BLaER1 (cell line): ENCODE measurements around the gene SGMS1.

ENCODE experiments used
- H3K27ac ChIP-seq: shearing (Covaris generic); formaldehyde crosslinking; 2 replicates; pipeline ENCODE4 v1.8.1; 2022
- H3K27me3 ChIP-seq: shearing (Covaris generic); formaldehyde crosslinking; 2 replicates; pipeline ENCODE4 v1.8.1; 2022
- H3K36me3 ChIP-seq: shearing (Covaris generic); formaldehyde crosslinking; 2 replicates; pipeline ENCODE4 v1.8.1; 2022
- H3K4me1 ChIP-seq: shearing (Covaris generic); formaldehyde crosslinking; 2 replicates; pipeline ENCODE4 v1.8.1; 2022
- H3K4me2 ChIP-seq: shearing (Covaris generic); formaldehyde crosslinking; 2 replicates; pipeline ENCODE4 v1.8.1; 2022
- H3K4me3 ChIP-seq: shearing (Covaris generic); formaldehyde crosslinking; 2 replicates; pipeline ENCODE4 v1.8.1; 2022
- H3K9ac ChIP-seq: shearing (Covaris generic); formaldehyde crosslinking; 2 replicates; pipeline ENCODE4 v1.8.1; 2022
- H3K9me3 ChIP-seq: shearing (Covaris generic); formaldehyde crosslinking; 2 replicates; pipeline ENCODE4 v1.8.1; 2022
- H4K20me1 ChIP-seq: shearing (Covaris generic); formaldehyde crosslinking; 2 replicates; pipeline ENCODE4 v1.8.1; 2022
- Cebpa-rat ChIP-seq: shearing (Covaris generic); IDR thresholded peaks from 2 replicates; pipeline ENCODE4 v1.8.1; 2022

Gene SGMS1

GRCh38 chr10:50585921-50586739, 37.6 kb downstream of the SGMS1 start:
- Histone ChIP-seq H3K27ac (no peak overlapping the region), H3K4me2 (no peak overlapping the region), H3K27me3 (no peaks in the 10 kb centered on the region), H3K9me3 (no peaks in the 10 kb centered on the region), H3K4me1 (no peaks in the 10 kb centered on the region), H3K9ac (no peak overlapping the region), H3K36me3 (peaks cover 49% of the 10 kb centered on the region), H4K20me1 (no peaks in the 10 kb centered on the region), H3K4me3 (no peak overlapping the region)
- TF ChIP-seq Cebpa-rat = no peak

GRCh38 chr10:50582766-50583762, 40.7 kb downstream of the SGMS1 start:
- H4K20me1 ChIP-seq = peaks cover under 1% of the 10 kb centered on the region; the same call in 1 of the 2 replicates
- peaks cover 30% of the 10 kb centered on the region for H3K36me3 ChIP-seq
- no peak overlapping the region for H3K4me2 ChIP-seq
- no peak overlapping the region for H3K4me3 ChIP-seq
- H3K27ac ChIP-seq = no peak overlapping the region
- H3K27me3 ChIP-seq = no peaks in the 10 kb centered on the region
- no peak overlapping the region for H3K9ac ChIP-seq
- TF ChIP-seq Cebpa-rat = no peak
- H3K9me3 ChIP-seq = no peaks in the 10 kb centered on the region
- H3K4me1 ChIP-seq = peaks cover 3% of the 10 kb centered on the region

- Histone ChIP-seq H3K36me3 (peaks cover 20% of the 10 kb centered on the region; the same call in 1 of the 2 replicates), H3K4me1 (peaks cover 14% of the 10 kb centered on the region), H3K27ac (no peak overlapping the region), H3K4me3 (no peak overlapping the region), H3K27me3 (no peaks in the 10 kb centered on the region), H3K4me2 (no peak overlapping the region), H3K9ac (no peak overlapping the region), H4K20me1 (peaks cover 10% of the 10 kb centered on the region), H3K9me3 (no peaks in the 10 kb centered on the region)
- no peak for TF ChIP-seq Cebpa-rat
Observed at GRCh38 chr10:50582046-50582445, 41.7 kb downstream of the SGMS1 start.

GRCh38 chr10:50580262-50580891, 43.4 kb downstream of the SGMS1 start:
- Histone ChIP-seq H3K4me2 (no peak overlapping the region), H3K9me3 (no peaks in the 10 kb centered on the region), H3K4me3 (no peak overlapping the region), H3K27me3 (no peaks in the 10 kb centered on the region), H3K9ac (no peak overlapping the region), H4K20me1 (peaks cover 26% of the 10 kb centered on the region), H3K36me3 (0 out of 2 replicates have a peak, but pooled peaks cover 11% of the 10 kb centered on the region), H3K27ac (no peak overlapping the region), H3K4me1 (peaks cover 15% of the 10 kb centered on the region)
- no peak for TF ChIP-seq Cebpa-rat

- H4K20me1 ChIP-seq = peaks cover 27% of the 10 kb centered on the region
- H3K4me2 ChIP-seq = no peak overlapping the region
- no peaks in the 10 kb centered on the region for H3K27me3 ChIP-seq
- H3K9me3 ChIP-seq = no peaks in the 10 kb centered on the region
- no peak overlapping the region for H3K4me3 ChIP-seq
- no peak overlapping the region for H3K27ac ChIP-seq
- H3K36me3 ChIP-seq = 0 out of 2 replicates have a peak, but pooled peaks cover 10% of the 10 kb centered on the region
- H3K4me1 ChIP-seq = peaks cover 15% of the 10 kb centered on the region
- no peak overlapping the region for H3K9ac ChIP-seq
- TF ChIP-seq Cebpa-rat = no peak
Observed at GRCh38 chr10:50579491-50580261, 44.1 kb downstream of the SGMS1 start.

- Histone ChIP-seq H4K20me1 (peaks cover 27% of the 10 kb centered on the region), H3K9me3 (no peaks in the 10 kb centered on the region), H3K27ac (no peak overlapping the region), H3K4me1 (peaks cover 15% of the 10 kb centered on the region), H3K4me2 (no peak overlapping the region), H3K4me3 (no peak overlapping the region), H3K36me3 (0 out of 2 replicates have a peak, but pooled peaks cover 4% of the 10 kb centered on the region), H3K9ac (no peak overlapping the region), H3K27me3 (no peaks in the 10 kb centered on the region)
- no peak for TF ChIP-seq Cebpa-rat
Observed at GRCh38 chr10:50578949-50579348, 44.8 kb downstream of the SGMS1 start.

GRCh38 chr10:50577681-50578350, 45.9 kb downstream of the SGMS1 start:
- Histone ChIP-seq H3K4me2 (peak overlapping the region; percentile 49), H3K9ac (no peak overlapping the region), H3K4me3 (no peak overlapping the region), H3K4me1 (peaks cover 15% of the 10 kb centered on the region), H3K36me3 (0 out of 2 replicates have a peak, but pooled peaks cover 4% of the 10 kb centered on the region), H3K9me3 (no peaks in the 10 kb centered on the region), H3K27ac (no peak overlapping the region), H4K20me1 (peaks cover 27% of the 10 kb centered on the region), H3K27me3 (no peaks in the 10 kb centered on the region)
- TF ChIP-seq Cebpa-rat = no peak

GRCh38 chr10:50577010-50577409, 46.7 kb downstream of the SGMS1 start:
- H4K20me1 ChIP-seq = peaks cover 35% of the 10 kb centered on the region
- no peak overlapping the region for H3K4me3 ChIP-seq
- no peaks in the 10 kb centered on the region for H3K9me3 ChIP-seq
- H3K4me2 ChIP-seq = peak overlapping the region; percentile 49; the same call in 1 of the 2 replicates
- H3K27me3 ChIP-seq = no peaks in the 10 kb centered on the region
- H3K9ac ChIP-seq = no peak overlapping the region
- no peak overlapping the region for H3K27ac ChIP-seq
- H3K36me3 ChIP-seq = 0 out of 2 replicates have a peak, but pooled peaks cover 3% of the 10 kb centered on the region
- peaks cover 15% of the 10 kb centered on the region for H3K4me1 ChIP-seq
- no peak for TF ChIP-seq Cebpa-rat
